HepG2 (cell line): ENCODE data around the gene RCOR1. TPM values are rescaled to one million over a fixed set of nuclear protein-coding genes. Genes with fewer than 3 reads are reported as not detected.
A peak's percentile ranks its signal among the peaks of the same experiment; 100 is the strongest.

ENCODE experiments used
- CHD4 ChIP-seq: fragments of 200-600 bp; sonication (generic); IDR thresholded peaks from 2 replicates; pipeline ENCODE4 v1.7.0; 2017; ENCODE audit warnings: mild to moderate bottlenecking, low read length, borderline replicate concordance
- CREM ChIP-seq, 2 experiments: sonication (generic) in 1 of 2; formaldehyde crosslinking in 1 of 2; IDR thresholded peaks; 2 replicates each; pipeline versions ENCODE4 v1.4.0 to v1.6.1; 2016 to 2020; ENCODE audit warnings: antibody characterized with exemption in 1 of 2, mild to moderate bottlenecking in 1 of 2, missing genetic modification reagents in 1 of 2
- ETV5 ChIP-seq: IDR thresholded peaks from 2 replicates; pipeline ENCODE4 v1.6.1; 2018; ENCODE audit warnings: missing biosample characterization, missing genetic modification reagents, inconsistent platforms, borderline replicate concordance
- GATA4 ChIP-seq: sonication (generic); IDR thresholded peaks from 2 replicates; pipeline ENCODE4 v1.6.1; 2016; ENCODE audit warnings: antibody characterized with exemption, low read depth, borderline replicate concordance
- HNF4G ChIP-seq, 2 experiments: sonication (generic) in 1 of 2; formaldehyde crosslinking in 1 of 2; IDR thresholded peaks; 2 replicates each; pipeline versions ENCODE4 v1.4.0 to v1.6.1; 2011 to 2020; ENCODE audit warnings: borderline replicate concordance in 2 of 2, low read depth in 2 of 2, mild to moderate bottlenecking in 2 of 2, low read length in 1 of 2, missing genetic modification reagents in 1 of 2, moderate library complexity in 1 of 2
- IRX3 ChIP-seq: sonication (generic); formaldehyde crosslinking; IDR thresholded peaks from 2 replicates; pipeline ENCODE4 v1.8.1; 2023; ENCODE audit warnings: mild to moderate bottlenecking, low read depth, missing genetic modification reagents, borderline replicate concordance
- MAFF ChIP-seq: IDR thresholded peaks from 2 replicates; pipeline ENCODE4 v1.6.1; 2011; ENCODE audit warnings: low read depth, low read length, improper control_type of control experiment
- MED1 ChIP-seq: sonication (generic); formaldehyde crosslinking; IDR thresholded peaks from 2 replicates; pipeline ENCODE4 v1.4.0; 2020; ENCODE audit warnings: missing genetic modification reagents
- NBN ChIP-seq: fragments of 450-650 bp; conservative IDR thresholded peaks from 2 replicates; pipeline ENCODE4 v1.6.1; 2017
- NCOA1 ChIP-seq: sonication (generic); formaldehyde crosslinking; IDR thresholded peaks from 2 replicates; pipeline ENCODE4 v1.9.0; 2021; ENCODE audit warnings: missing genetic modification reagents
- POLR2AphosphoS5 ChIP-seq: IDR thresholded peaks from 2 replicates; pipeline ENCODE4 v1.6.1; 2012; ENCODE audit warnings: low read depth, low read length
- REL ChIP-seq: sonication (generic); formaldehyde crosslinking; conservative IDR thresholded peaks from 2 replicates; pipeline ENCODE4 v1.8.0; 2022; ENCODE audit warnings: mild to moderate bottlenecking, missing genetic modification reagents, moderate library complexity
- RFX5 ChIP-seq: IDR thresholded peaks from 2 replicates; pipeline ENCODE4 v1.6.1; 2011; ENCODE audit warnings: low read depth, low read length, improper control_type of control experiment
- SAP130 ChIP-seq: IDR thresholded peaks from 2 replicates; pipeline ENCODE4 v1.6.1; 2016; ENCODE audit warnings: low read depth
- SP1 ChIP-seq, 2 experiments: fragments of 450-650 bp in 1 of 2; sonication (generic) in 1 of 2; formaldehyde crosslinking in 1 of 2; IDR thresholded peaks; 2 replicates each; pipeline versions ENCODE4 v1.4.0 to v1.6.1; 2016 to 2020; ENCODE audit warnings: missing genetic modification reagents in 1 of 2
- SP140L ChIP-seq: sonication (generic); formaldehyde crosslinking; IDR thresholded peaks from 2 replicates; pipeline ENCODE4 v1.4.0; 2020; ENCODE audit warnings: missing genetic modification reagents, borderline replicate concordance
- SRF ChIP-seq: IDR thresholded peaks from 2 replicates; pipeline ENCODE4 v1.6.1; 2011; ENCODE audit warnings: mild to moderate bottlenecking, low read depth, low read length, moderate library complexity
- TAF15 ChIP-seq: fragments of 200-400 bp; formaldehyde crosslinking; IDR thresholded peaks from one replicate; pipeline ENCODE4 v1.6.1; 2018; ENCODE audit warnings: mild to moderate bottlenecking, low read depth, low read length; ENCODE audit not compliant: poor library complexity, severe bottlenecking
- ZEB1 ChIP-seq: IDR thresholded peaks from 2 replicates; pipeline ENCODE4 v1.6.1; 2012; ENCODE audit warnings: mild to moderate bottlenecking, low read depth, inconsistent platforms; ENCODE audit not compliant: insufficient replicate concordance
- ZFY ChIP-seq: sonication (generic); formaldehyde crosslinking; IDR thresholded peaks from 2 replicates; pipeline ENCODE4 v1.4.0; 2020; ENCODE audit warnings: missing genetic modification reagents
- ZNF124 ChIP-seq: sonication (generic); formaldehyde crosslinking; IDR thresholded peaks from 2 replicates; pipeline ENCODE4 v1.4.0; 2020; ENCODE audit warnings: missing genetic modification reagents
- ZNF256 ChIP-seq: sonication (generic); formaldehyde crosslinking; conservative IDR thresholded peaks from 2 replicates; pipeline ENCODE4 v1.4.0; 2020; ENCODE audit warnings: missing genetic modification reagents
- ZNF337 ChIP-seq: sonication (generic); formaldehyde crosslinking; IDR thresholded peaks from 2 replicates; pipeline ENCODE4 v1.5.1; 2020; ENCODE audit warnings: missing genetic modification reagents, low read depth, mild to moderate bottlenecking, borderline replicate concordance
- ZNF615 ChIP-seq: sonication (generic); formaldehyde crosslinking; IDR thresholded peaks from 2 replicates; pipeline ENCODE4 v1.5.0; 2020; ENCODE audit warnings: mild to moderate bottlenecking, missing genetic modification reagents, borderline replicate concordance
- ZNF670 ChIP-seq: sonication (generic); formaldehyde crosslinking; IDR thresholded peaks from 2 replicates; pipeline ENCODE4 v1.8.0; 2022; ENCODE audit warnings: mild to moderate bottlenecking, missing genetic modification reagents, borderline replicate concordance
- ZNF703 ChIP-seq: sonication (generic); formaldehyde crosslinking; IDR thresholded peaks from 2 replicates; pipeline ENCODE4 v1.5.1; 2020; ENCODE audit warnings: missing genetic modification reagents, mild to moderate bottlenecking, moderate library complexity, borderline replicate concordance
- ZNF720 ChIP-seq: sonication (generic); formaldehyde crosslinking; IDR thresholded peaks from 2 replicates; pipeline ENCODE4 v1.4.0; 2020; ENCODE audit warnings: missing genetic modification reagents
- ZSCAN12 ChIP-seq: sonication (generic); formaldehyde crosslinking; IDR thresholded peaks from 2 replicates; pipeline ENCODE4 v1.9.0; 2021; ENCODE audit warnings: mild to moderate bottlenecking, missing genetic modification reagents
- ZSCAN30 ChIP-seq: sonication (generic); formaldehyde crosslinking; IDR thresholded peaks from 2 replicates; pipeline ENCODE4 v1.5.0; 2020; ENCODE audit warnings: mild to moderate bottlenecking, missing genetic modification reagents
- ZZZ3 ChIP-seq: sonication (generic); formaldehyde crosslinking; IDR thresholded peaks from 2 replicates; pipeline ENCODE4 v1.4.0; 2020; ENCODE audit warnings: missing genetic modification reagents, mild to moderate bottlenecking, borderline replicate concordance
- polyA plus RNA-seq, 8 experiments: library from polyadenylated mRNA; depleted of rRNA in 3 of 8; stranded (reverse) in 7 of 8; unstranded in 1 of 8; fragments of >200 nt; fragmentation: Illumina TruSeq in 4 of 8; extraction: Trizol in 4 of 8; gene quantifications; 2 replicates each; pipeline versions ENCODE4 v1.2.1 to v1.2.3, GENCODE V29; 2011 to 2016; ENCODE audit warnings: low read depth in 4 of 8, missing spikeins in 1 of 8, mixed read lengths in 1 of 8; ENCODE audit not compliant: insufficient read depth in 1 of 8
- total RNA-seq, 5 experiments: library from RNA; depleted of rRNA; stranded (reverse); fragments of >200 nt; fragmentation: Illumina TruSeq; extraction: Trizol; gene quantifications; 2 replicates each; pipeline ENCODE4 v1.2.3, GENCODE V29; 2016; ENCODE audit warnings: low read depth in 1 of 5
- TF ChIP-seq, protein P1 (sequence below): sonication (generic); formaldehyde crosslinking; IDR thresholded peaks from 2 replicates; pipeline ENCODE4 v1.4.0; 2020; ENCODE audit warnings: missing genetic modification reagents
- TF ChIP-seq, protein P2 (sequence below): sonication (generic); formaldehyde crosslinking; IDR thresholded peaks from 2 replicates; pipeline ENCODE4 v1.5.0; 2020; ENCODE audit warnings: missing genetic modification reagents, mild to moderate bottlenecking, borderline replicate concordance

The RCOR1 gene
- total and polyA plus RNA-seq, 2 of the 13 experiments (the other 11 are each of a cell fraction or from before 2014, with no cell fraction given) = 10.2 to 11.1 TPM

DNA sequence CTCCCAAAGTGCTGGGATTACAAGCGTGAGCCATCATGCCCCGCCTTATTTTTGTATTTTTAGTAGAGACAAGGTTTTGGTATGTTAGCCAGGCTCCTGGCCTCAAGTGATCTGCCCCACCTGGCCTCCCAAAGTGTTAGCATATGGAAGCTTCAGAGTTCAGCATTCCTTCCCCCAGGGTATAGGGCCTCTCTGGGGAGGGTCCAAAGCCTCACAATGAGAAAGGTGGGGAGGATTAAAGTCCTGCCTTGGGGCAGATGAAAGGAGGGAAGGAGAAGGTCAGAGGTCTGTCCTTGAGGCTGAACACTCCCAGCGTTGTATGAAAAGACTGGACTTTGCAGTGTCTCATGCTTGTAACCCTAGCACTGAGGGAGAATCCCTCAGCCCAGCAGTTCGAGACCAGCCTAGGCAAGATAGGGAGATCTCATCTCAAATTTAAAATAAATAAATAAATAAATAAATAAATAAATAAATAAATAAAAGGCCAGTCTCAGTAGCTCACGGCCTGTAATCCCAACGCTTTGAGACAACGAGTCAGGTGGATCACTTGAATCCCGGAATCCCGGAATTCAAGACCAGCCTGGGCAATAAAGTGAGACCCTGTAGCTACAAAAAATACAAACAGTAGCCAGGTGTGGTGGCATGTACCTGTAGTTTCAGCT lies 22.0 kb upstream of the RCOR1 start (continued):
- TF ChIP-seq, protein P1, sequence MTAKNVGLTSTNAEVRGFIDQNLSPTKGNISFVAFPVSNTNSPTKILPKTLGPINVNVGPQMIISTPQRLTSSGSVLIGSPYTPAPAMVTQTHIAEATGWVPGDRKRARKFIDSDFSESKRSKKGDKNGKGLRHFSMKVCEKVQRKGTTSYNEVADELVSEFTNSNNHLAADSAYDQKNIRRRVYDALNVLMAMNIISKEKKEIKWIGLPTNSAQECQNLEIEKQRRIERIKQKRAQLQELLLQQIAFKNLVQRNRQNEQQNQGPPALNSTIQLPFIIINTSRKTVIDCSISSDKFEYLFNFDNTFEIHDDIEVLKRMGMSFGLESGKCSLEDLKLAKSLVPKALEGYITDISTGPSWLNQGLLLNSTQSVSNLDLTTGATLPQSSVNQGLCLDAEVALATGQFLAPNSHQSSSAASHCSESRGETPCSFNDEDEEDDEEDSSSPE = peak; percentile 45; the same call in 1 of the 2 replicates
- TF ChIP-seq RFX5 (no peak), REL (CRISPR knock-in tag) (no peak), ZNF615 (CRISPR knock-in tag) (no peak), ZNF720 (CRISPR knock-in tag) (no peak), ZNF124 (CRISPR knock-in tag) (no peak), ZFY (CRISPR knock-in tag) (peak; percentile 44), MAFF (no peak), POLR2AphosphoS5 (no peak), SAP130 (CRISPR knock-in tag) (no peak), ZEB1 (no peak), ZSCAN30 (no peak), NBN (no peak), TAF15 (no peak), ZNF703 (CRISPR knock-in tag) (no peak), SP140L (no peak), MED1 (CRISPR knock-in tag) (0 out of 2 replicates have a peak, but pooled peaks have one; percentile 26), SRF (no peak), NCOA1 (CRISPR knock-in tag) (no peak), IRX3 (CRISPR knock-in tag) (no peak), ZSCAN12 (CRISPR knock-in tag) (no peak), ZNF670 (CRISPR knock-in tag) (no peak), ETV5 (CRISPR knock-in tag) (no peak), CREM (IDR thresholded peaks at IDR 0.05) (peak; percentile 22; the same call in 1 of the 2 replicates), CREM (CRISPR knock-in tag; IDR thresholded peaks at IDR 0.05) (no peak), CHD4 (no peak), ZNF256 (CRISPR knock-in tag) (0 out of 2 replicates have a peak, but pooled peaks have one; percentile 43), ZNF337 (CRISPR knock-in tag) (no peak), HNF4G (IDR thresholded peaks at IDR 0.05; ENCODE audit: borderline replicate concordance, low read depth, low read length) (peak; percentile 75), HNF4G (CRISPR knock-in tag; IDR thresholded peaks at IDR 0.05; ENCODE audit: borderline replicate concordance, low read depth) (no peak), ZZZ3 (CRISPR knock-in tag) (no peak), SP1 (IDR thresholded peaks at IDR 0.05) (no peak), SP1 (CRISPR knock-in tag; IDR thresholded peaks at IDR 0.05) (no peak), GATA4 (no peak)
- TF ChIP-seq, protein P2, sequence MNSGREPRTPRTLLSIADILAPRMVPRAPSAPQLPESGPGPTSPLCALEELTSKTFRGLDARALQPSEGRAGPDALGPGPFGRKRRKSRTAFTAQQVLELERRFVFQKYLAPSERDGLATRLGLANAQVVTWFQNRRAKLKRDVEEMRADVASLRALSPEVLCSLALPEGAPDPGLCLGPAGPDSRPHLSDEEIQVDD (CRISPR knock-in tag) = no peak
